GM21447 (cell line): ENCODE data around the gene SYNE2.

ENCODE experiments used
- ATAC-seq: cut with Tn5 transposase; IDR thresholded peaks from one replicate; pipeline ENCODE4 v1.9.1; 2021; ENCODE audit not compliant: unreplicated experiment

SYNE2 gene

DNA sequence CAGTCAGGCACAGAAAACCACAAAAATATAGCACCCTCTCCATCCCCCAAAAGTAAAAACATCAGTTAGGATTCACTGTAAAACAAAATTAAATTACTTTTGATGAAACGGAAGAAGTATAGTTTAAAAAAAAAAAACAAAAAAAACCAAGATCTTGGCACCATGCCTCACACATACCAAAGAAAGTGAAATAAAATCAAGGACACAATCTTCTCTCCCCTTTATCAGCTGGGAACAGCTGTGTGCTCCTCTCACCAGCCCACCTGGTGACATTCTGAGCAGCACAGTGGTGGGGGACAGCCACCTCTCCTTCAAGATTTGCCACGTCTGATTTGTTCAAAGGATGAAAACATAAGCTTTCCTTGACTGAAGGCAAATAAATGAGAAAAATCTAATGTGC, 385.8 kb downstream of the SYNE2 start:
- ATAC-seq = no peak

DNA sequence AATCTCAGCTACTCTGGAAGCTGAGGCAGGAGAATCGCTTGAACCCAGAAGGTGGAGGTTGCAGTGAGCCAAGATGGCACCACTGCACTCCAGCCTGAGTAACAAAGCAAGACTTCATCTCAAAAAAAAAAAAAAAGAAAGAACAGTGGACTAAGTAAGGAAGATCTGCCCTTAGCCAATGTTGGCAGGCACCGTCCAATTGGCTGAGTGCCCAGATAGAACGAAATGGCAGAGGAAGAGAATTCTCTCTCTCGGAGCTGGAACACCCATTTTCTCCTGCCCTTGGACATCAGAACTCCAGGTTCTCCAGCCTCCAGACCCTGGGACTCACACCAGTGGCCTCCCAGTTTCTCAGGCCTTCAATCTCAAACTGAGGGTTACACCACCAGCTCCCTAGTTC, 391.5 kb downstream of the SYNE2 start:
- ATAC-seq = no peak

- no peak for ATAC-seq
These were observed 392.7 kb downstream of the SYNE2 start for GRCh38 chr14:64245491-64245890.

DNA sequence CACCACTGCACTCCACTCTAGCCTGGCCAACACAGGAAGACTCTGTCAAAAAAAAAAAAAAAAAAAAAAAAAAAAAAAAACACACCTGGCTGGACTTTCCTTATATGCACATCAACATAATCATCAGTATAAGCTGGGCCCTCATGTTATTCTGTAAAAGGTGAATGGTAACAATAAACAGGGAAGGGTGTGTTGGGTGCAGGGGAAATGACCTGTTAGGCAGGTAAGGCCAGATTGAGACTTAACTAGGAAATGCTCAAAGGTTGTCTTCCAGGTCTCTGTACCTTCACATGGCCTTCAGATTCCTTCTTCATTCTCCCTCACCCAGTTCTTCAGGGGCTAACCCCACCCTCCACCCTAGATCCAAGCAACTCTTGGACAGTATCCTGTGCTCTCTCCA, 393.9 kb downstream of the SYNE2 start:
- ATAC-seq = no peak

DNA sequence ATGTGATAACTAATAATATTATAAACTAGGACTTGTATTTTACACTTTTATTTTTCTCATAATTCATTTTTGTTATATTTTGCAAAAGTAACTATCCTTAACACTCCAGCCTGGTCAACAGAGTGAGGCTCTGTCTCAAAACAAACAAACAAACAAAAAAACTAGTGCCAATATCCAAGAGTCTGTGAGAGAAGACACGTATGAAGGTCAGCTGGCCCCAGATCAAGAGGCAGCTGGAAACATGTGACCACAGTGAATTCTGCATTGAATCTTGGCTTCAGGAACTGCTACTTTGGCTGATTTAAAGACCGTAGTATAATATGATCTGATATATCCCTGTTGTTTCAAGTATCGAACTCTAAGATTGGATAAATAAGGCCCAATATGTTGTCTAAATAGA, 394.4 kb downstream of the SYNE2 start:
- ATAC-seq = no peak

- no peak for ATAC-seq
These were observed 395.9 kb downstream of the SYNE2 start for GRCh38 chr14:64248689-64249088.

GRCh38 chr14:64249363-64249762, 396.6 kb downstream of the SYNE2 start:
- no peak for ATAC-seq

GRCh38 chr14:64253672-64254071, 400.9 kb downstream of the SYNE2 start:
- ATAC-seq = no peak

DNA sequence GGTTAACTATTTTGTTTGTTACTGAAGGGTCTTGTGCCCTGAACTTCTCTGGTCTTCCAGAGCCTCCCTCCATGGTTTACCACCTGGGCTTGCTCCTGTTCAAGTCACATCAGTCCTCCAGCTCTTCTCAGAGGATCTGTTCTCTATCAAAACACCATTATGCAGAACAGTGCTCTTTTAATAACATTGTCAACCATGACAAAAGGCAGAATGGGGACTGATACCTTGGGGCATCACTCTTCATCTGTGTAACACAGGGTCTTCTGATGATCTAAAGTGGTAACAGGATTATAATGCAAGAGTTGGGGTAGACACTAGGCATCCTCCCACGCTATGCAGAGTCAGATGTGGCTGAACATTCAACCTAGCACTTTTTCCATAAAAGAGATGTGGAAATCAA, 403.0 kb downstream of the SYNE2 start:
- ATAC-seq = no peak

- ATAC-seq = no peak
These were observed 407.6 kb downstream of the SYNE2 start for GRCh38 chr14:64260418-64260817.

GRCh38 chr14:64265222-64265621, 412.4 kb downstream of the SYNE2 start:
- no peak for ATAC-seq

- ATAC-seq = no peak
These were observed 413.4 kb downstream of the SYNE2 start for GRCh38 chr14:64266239-64266638.

DNA sequence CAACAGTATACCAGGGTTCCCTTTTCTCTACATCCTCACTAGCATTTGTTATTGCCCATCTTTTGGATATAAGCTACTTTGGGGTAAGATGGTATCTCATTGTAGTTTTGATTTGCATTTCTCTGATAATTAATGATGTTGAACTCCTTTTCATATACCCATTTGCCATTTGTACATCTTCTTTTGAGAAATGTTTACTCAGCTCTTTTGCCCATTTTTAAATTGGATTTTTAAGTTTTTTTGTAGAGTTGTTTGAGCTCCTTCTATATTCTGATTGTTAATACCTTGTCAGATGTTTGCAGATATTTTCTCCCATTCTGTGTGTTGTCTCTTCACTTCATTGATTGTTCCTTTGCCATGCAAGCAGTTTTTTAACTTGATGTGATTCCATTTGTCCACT, 419.2 kb downstream of the SYNE2 start:
- ATAC-seq = no peak
